Caco-2 (cell line): ENCODE data around the gene PAK5. TPM values are rescaled to one million over a fixed set of nuclear protein-coding genes. Genes with fewer than 3 reads are reported as not detected.

ENCODE experiments used
- BruUV-seq: library from RNA; stranded (reverse); fragments of 400-500 nt; replicated peaks from 2 replicates; lab custom pipeline; 2021; lab: Mats Ljungman, UMichigan
- CTCF ChIA-PET: fragments of 300-600 bp; sonication (Branson Sonifier 250); formaldehyde crosslinking; loops from one replicate; lab custom pipeline; 2022; ENCODE audit warnings: antibody characterized with exemption; lab: Charles Lee
- POLR2A ChIA-PET: fragments of 300-600 bp; sonication (Branson Sonifier 250); formaldehyde crosslinking; loops from one replicate; lab custom pipeline; 2022; ENCODE audit warnings: antibody characterized with exemption; lab: Charles Lee
- DNase-seq, 2 experiments: peaks; one replicate each; pipeline versions ENCODE4 v3.0.0 to v3.0.0-alpha.2; 2020 to 2022
- H3K27me3 ChIP-seq: replicated peaks from 2 replicates; pipeline ENCODE4 v1.6.0; 2011; ENCODE audit warnings: low read length; ENCODE audit not compliant: control insufficient read depth, insufficient read depth
- H3K36me3 ChIP-seq: 2 replicates; pipeline ENCODE4 v1.5.1; 2011; ENCODE audit warnings: low read length; ENCODE audit not compliant: control insufficient read depth, insufficient read depth
- H3K4me1 ChIP-seq: fragments of 250-450 bp; sonication (Bioruptor Pico); 2 replicates; pipeline ENCODE4 v1.5.1; 2020; ENCODE audit warnings: mild to moderate bottlenecking
- H3K4me3 ChIP-seq: 2 replicates; pipeline ENCODE4 v1.5.1; 2011; ENCODE audit warnings: low read depth, mild to moderate bottlenecking, control low read depth, low read length
- H3K9me3 ChIP-seq: fragments of 250-450 bp; sonication (Bioruptor Pico); 2 replicates; pipeline ENCODE4 v1.5.1; 2020; ENCODE audit warnings: mild to moderate bottlenecking, moderate library complexity
- H3K27ac Mint-ChIP-seq: one replicate; pipeline ENCODE4 v1.8.0; 2022; ENCODE audit warnings: mixed read lengths; ENCODE audit not compliant: unreplicated experiment
- H3K27me3 Mint-ChIP-seq: one replicate; pipeline ENCODE4 v1.8.0; 2022; ENCODE audit warnings: mixed read lengths; ENCODE audit not compliant: insufficient read depth, unreplicated experiment
- H3K36me3 Mint-ChIP-seq: one replicate; pipeline ENCODE4 v1.8.0; 2022; ENCODE audit warnings: mild to moderate bottlenecking, mixed read lengths; ENCODE audit not compliant: insufficient read depth, unreplicated experiment
- H3K4me1 Mint-ChIP-seq: one replicate; pipeline ENCODE4 v1.8.0; 2022; ENCODE audit warnings: low read depth, mixed read lengths; ENCODE audit not compliant: unreplicated experiment
- H3K4me3 Mint-ChIP-seq: one replicate; pipeline ENCODE4 v1.8.0; 2022; ENCODE audit warnings: mild to moderate bottlenecking, moderate library complexity, mixed read lengths; ENCODE audit not compliant: unreplicated experiment
- H3K9me3 Mint-ChIP-seq: one replicate; pipeline ENCODE4 v1.8.0; 2022; ENCODE audit warnings: mixed read lengths; ENCODE audit not compliant: unreplicated experiment
- intact Hi-C: fragments of 100-400 bp; cut with micrococcal nuclease; formaldehyde crosslinking; loops from one replicate; pipeline ENCODE4 v1.10.0; 2022; ENCODE audit not compliant: unreplicated experiment
- total RNA-seq: library from RNA; stranded (reverse); gene quantifications from 2 replicates; pipeline ENCODE4 v1.2.3, GENCODE V29; 2022
- TF ChIP-seq, protein P1 (sequence below), 2 experiments: fragments of 200-600 bp in 1 of 2; IDR thresholded peaks; 1 replicate in 1 of 2; 2 replicates in 1 of 2; pipeline versions ENCODE4 v1.5.1 to v1.8.0; 2011 to 2022; ENCODE audit warnings: antibody characterized with exemption in 1 of 2, control low read depth in 1 of 2, inconsistent platforms in 1 of 2, low read depth in 1 of 2, low read length in 1 of 2, mild to moderate bottlenecking in 1 of 2, moderate library complexity in 1 of 2; ENCODE audit not compliant: insufficient read depth in 1 of 2, severe bottlenecking in 1 of 2, unreplicated experiment in 1 of 2

The PAK5 gene
- total RNA-seq, 1 experiment from 2014 or later: not detected

DNA sequence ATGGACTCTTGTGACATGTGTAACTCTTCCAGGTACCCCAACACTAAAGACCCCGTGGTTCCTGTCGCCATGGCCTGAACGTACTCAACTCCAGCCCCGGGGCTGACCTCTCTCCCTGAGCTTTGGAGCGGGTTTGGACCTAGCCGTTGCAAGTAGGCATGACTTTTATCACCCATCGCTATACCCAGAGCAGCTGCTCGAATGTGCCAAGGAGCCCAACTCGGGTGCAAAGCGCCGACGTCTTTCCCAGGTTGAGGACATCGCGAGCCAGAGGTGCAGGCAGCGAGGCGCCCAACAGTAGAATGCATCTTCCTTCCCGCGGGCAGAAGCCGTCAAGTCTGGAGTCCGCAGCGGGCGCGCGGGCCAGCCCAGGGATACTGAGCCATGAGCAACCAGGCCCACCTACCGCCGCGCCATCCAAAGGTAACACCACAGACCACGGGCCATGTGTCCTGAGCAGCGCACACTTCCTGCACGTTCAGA, 330.1 kb downstream of the PAK5 start:
- ChIA-PET CTCF (no interaction called here), POLR2A (no interaction called here)
- TF ChIP-seq, protein P1, sequence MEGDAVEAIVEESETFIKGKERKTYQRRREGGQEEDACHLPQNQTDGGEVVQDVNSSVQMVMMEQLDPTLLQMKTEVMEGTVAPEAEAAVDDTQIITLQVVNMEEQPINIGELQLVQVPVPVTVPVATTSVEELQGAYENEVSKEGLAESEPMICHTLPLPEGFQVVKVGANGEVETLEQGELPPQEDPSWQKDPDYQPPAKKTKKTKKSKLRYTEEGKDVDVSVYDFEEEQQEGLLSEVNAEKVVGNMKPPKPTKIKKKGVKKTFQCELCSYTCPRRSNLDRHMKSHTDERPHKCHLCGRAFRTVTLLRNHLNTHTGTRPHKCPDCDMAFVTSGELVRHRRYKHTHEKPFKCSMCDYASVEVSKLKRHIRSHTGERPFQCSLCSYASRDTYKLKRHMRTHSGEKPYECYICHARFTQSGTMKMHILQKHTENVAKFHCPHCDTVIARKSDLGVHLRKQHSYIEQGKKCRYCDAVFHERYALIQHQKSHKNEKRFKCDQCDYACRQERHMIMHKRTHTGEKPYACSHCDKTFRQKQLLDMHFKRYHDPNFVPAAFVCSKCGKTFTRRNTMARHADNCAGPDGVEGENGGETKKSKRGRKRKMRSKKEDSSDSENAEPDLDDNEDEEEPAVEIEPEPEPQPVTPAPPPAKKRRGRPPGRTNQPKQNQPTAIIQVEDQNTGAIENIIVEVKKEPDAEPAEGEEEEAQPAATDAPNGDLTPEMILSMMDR (IDR thresholded peaks at IDR 0.05; ENCODE audit: insufficient read depth in 1 of 2, low read depth in 1 of 2, low read length in 1 of 2, severe bottlenecking in 1 of 2, unreplicated experiment in 1 of 2): no peak
- H3K9me3 ChIP-seq: no peaks in the 10 kb centered on the region
- no peaks in the 10 kb centered on the region for H3K36me3 Mint-ChIP-seq
- H3K27me3 Mint-ChIP-seq: peaks cover 4% of the 10 kb centered on the region
- intact Hi-C loops: no loop called here
- no peaks in the 10 kb centered on the region for H3K9me3 Mint-ChIP-seq
- DNase-seq: no peak
- H3K4me1 ChIP-seq: no peaks in the 10 kb centered on the region
- no peak overlapping the region for H3K4me3 ChIP-seq
- no peaks in the 10 kb centered on the region for H3K36me3 ChIP-seq
- no peaks in the 10 kb centered on the region for H3K4me1 Mint-ChIP-seq
- H3K27ac Mint-ChIP-seq: no peak overlapping the region
- no peak overlapping the region for H3K4me3 Mint-ChIP-seq
- H3K27me3 ChIP-seq: no peaks in the 10 kb centered on the region; the same call in 1 of the 2 replicates
- BruUV-seq: no TSS peak

DNA sequence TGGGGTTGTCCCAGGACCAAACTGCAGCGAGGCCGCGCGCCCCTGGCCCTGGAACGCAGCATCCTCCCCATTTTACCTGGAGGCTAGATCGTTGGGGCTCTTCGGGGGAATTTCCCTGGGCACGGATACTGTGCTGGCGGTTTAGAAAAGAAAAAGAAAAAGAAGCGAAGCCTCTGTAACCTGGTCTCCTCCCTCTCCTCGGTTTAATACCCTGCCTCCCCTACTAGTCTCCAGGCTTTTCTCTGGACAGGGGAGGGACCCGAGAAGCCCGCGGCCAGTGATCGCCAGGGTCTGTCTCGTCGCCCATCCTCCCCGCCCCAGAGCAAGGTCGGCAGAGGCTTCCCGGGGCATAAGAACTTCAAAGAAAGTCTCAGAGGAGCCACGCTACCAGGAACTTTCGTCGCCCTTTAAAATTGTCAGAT, 330.6 kb downstream of the PAK5 start:
- Mint-ChIP-seq H3K4me3 (no peak overlapping the region), H3K27ac (no peak overlapping the region), H3K9me3 (no peaks in the 10 kb centered on the region), H3K27me3 (peaks cover 4% of the 10 kb centered on the region), H3K36me3 (no peaks in the 10 kb centered on the region), H3K4me1 (no peaks in the 10 kb centered on the region)
- no peaks in the 10 kb centered on the region for H3K36me3 ChIP-seq
- no peak overlapping the region for H3K4me3 ChIP-seq
- intact Hi-C loops: no loop called here
- no peaks in the 10 kb centered on the region for H3K4me1 ChIP-seq
- H3K9me3 ChIP-seq: no peaks in the 10 kb centered on the region
- POLR2A ChIA-PET: no interaction called here
- no peaks in the 10 kb centered on the region; the same call in 1 of the 2 replicates for H3K27me3 ChIP-seq
- CTCF ChIA-PET: no interaction called here
- no TSS peak for BruUV-seq
- TF ChIP-seq, protein P1 (IDR thresholded peaks at IDR 0.05; ENCODE audit: insufficient read depth in 1 of 2, low read depth in 1 of 2, low read length in 1 of 2, severe bottlenecking in 1 of 2, unreplicated experiment in 1 of 2): no peak
- DNase-seq: no peak

DNA sequence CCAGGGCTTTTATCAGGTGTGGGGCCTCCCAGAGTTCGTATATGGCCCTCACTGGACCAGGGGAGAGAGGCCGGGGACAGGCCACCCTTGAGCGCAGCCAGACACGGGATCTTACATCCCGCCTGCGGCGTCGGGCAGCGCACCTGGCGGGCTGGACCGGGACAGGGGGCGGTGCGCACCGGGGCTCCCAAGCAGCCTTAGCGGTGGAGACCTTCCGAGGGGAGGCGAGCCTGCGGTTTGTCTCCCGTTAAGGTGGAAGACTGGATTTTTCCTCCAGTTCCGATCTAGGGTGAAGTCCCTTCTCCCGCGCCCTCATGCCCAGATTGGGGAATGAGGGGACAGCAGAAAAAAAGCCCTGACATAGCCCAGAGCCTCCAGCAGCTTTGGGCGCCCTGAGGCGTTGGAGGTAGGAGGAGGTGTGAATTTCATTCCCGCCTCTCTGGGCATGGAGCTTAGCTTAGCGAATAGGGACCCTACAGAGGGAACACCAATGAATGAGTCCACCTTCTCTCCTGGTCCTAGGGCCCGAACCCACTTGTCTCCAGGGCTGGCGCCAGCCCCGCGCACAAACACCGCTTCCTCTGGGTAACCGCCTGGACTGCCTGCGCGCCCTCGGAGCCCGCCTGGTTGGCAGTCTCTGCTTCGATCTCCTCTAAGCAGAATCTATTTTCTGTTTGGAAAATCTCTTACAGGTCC, 331.2 kb downstream of the PAK5 start:
- Mint-ChIP-seq H3K36me3 (no peaks in the 10 kb centered on the region), H3K4me1 (no peaks in the 10 kb centered on the region), H3K27ac (no peak overlapping the region), H3K9me3 (no peaks in the 10 kb centered on the region), H3K4me3 (no peak overlapping the region), H3K27me3 (peaks cover 4% of the 10 kb centered on the region)
- ChIA-PET POLR2A (no interaction called here), CTCF (no interaction called here)
- no peaks in the 10 kb centered on the region for H3K4me1 ChIP-seq
- intact Hi-C loops: no loop called here
- H3K4me3 ChIP-seq: no peak overlapping the region
- DNase-seq: no peak
- TF ChIP-seq, protein P1 (IDR thresholded peaks at IDR 0.05; ENCODE audit: insufficient read depth in 1 of 2, low read depth in 1 of 2, low read length in 1 of 2, severe bottlenecking in 1 of 2, unreplicated experiment in 1 of 2): no peak
- no peaks in the 10 kb centered on the region for H3K9me3 ChIP-seq
- H3K36me3 ChIP-seq: no peaks in the 10 kb centered on the region
- BruUV-seq: no TSS peak
- no peaks in the 10 kb centered on the region; the same call in 1 of the 2 replicates for H3K27me3 ChIP-seq
